ELF-1 (cell line): ENCODE data around the gene ZNRF2.
A peak's percentile ranks its signal among the peaks of the same experiment; 100 is the strongest.
"Not testable (repeated sequence)": the region's sequence is repeated elsewhere in the genome, so short reads cannot be mapped to it uniquely, and the experiment has no call there.

Experiments
- DNase-seq: peaks from one replicate; pipeline ENCODE4 v3.0.0-alpha.2; 2016; ENCODE audit warnings: low read depth, low spot score

ZNRF2 gene

DNA sequence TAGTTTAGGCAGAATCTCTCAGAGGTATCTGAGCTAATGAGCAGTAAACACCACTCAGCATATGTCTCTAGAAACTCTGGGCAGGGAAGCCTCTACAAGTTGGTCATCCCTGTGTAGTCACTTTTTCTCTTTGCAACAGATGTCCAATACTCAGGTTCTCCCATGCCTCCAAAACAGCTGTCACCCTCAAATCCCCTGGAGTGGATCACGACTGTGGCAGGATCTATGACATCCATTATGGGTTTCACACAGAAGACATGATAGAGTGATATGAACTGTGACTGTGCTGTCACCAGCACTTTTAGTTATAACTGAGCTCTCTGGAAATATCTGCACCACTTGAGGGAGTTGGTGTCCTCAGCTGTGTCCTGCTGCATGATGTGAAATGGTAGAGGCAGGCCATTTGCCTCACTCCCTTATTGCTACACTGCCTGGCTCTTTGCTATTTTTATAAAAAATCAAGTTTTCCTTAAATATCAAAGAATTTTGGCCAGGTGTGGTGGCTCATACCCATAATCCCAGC, 24.1 kb upstream of the ZNRF2 start:
- DNase-seq: no peak

GRCh38 chr7:30263090-30263710, 21.2 kb upstream of the ZNRF2 start:
- DNase-seq: no peak

GRCh38 chr7:30264052-30264451, 20.3 kb upstream of the ZNRF2 start:
- DNase-seq: no peak

DNA sequence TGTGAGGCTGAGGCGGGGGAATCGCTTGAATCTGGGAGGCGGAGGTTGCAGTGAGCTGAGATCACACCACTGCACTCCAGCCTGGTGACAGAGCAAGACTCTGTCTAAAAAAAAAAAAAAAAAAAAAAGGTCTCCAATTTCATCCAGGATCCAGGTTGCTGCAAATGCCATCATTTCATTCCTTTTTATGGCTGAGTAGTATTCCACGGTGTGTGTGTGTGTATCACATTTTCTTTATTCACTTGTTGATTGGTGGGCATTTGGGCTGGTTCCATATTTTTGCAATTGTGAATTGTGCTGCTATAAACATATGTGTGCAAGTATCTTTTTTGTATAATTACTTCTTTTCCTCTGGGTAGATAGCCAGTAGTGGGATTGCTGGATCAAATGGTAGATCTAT, 19.2 kb upstream of the ZNRF2 start:
- not testable (repeated sequence) for DNase-seq

GRCh38 chr7:30266686-30267085, 17.7 kb upstream of the ZNRF2 start:
- DNase-seq: no peak

GRCh38 chr7:30268586-30268985, 15.8 kb upstream of the ZNRF2 start:
- DNase-seq: no peak

DNA sequence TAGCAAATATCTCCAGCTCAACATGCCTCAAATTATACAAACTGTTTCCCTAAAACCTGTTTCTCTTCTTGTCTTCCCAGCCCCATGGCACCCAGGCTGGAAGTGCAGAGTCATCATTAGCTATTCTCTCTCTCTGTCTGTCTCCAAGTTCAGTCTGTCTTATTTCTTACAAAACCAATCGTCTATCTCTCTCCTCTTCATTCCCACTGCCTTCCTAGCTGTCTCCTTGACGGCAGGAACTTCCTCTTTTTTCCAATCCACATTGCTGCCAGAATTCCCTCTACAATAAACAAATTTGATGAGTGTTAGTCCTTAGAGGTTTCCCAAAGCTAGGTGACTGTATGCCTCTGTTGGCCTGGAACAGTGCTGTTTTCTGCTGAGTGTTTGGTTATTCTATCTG, 14.9 kb upstream of the ZNRF2 start:
- DNase-seq: no peak

- no peak for DNase-seq
Observed at GRCh38 chr7:30270921-30271320, 13.5 kb upstream of the ZNRF2 start.

DNA sequence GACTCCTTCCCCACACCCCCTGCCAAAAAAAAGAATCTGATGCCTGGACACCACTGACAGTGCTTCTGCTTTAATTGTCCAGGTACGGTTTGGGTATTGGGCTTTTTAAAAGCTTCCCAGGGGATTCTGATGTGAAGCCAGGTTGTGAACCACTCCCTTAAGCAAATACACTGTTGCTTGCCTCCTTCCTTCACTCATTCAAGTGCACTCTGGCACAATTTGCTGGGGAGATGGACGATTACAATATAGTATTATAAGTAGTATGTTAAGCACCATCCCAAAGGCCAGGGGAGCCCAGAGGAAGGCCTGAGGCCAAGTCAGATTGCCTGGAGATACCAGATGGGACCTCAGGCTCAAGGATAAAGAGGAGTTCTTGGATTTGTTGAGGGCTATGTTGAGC, 12.3 kb upstream of the ZNRF2 start:
- no peak for DNase-seq

DNA sequence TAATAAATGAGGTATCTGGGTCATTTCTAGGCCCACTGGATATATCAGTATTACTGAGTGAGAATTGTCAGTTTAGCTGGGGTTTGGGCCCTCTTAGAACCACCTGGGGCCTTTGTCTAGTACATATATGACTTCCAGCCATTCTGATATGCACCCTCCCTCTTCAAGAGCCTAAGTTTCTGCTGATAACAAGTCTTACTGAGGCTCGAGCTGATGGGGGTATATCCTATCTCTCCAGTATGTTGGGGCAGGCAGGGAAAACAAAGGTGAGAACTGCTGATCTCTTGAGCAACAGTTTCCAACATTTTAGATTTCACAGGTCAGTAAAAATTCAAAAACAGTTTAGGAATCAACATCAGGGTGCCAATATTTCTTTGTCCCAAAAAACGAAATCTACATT, 10.8 kb upstream of the ZNRF2 start:
- DNase-seq: no peak

DNA sequence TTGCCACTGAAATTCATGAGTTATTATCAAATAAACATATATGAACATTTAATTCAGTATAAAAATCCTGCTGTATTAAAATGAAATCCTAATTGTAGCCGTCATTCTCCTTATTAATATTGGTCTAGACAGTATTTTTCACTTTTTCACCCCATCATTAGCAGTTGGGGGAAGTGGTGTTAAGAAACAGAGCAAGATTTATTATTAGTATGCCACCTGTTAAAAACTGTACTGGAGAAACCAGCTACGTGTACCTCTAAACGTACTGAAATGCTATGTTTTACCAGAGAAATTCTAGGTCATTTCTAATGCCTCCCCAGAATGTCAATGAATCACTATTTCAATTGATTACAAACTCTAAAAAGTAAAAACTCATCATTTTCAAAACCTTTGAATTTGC, 9.8 kb upstream of the ZNRF2 start:
- DNase-seq: no peak

- peak; percentile 78 for DNase-seq
Observed at GRCh38 chr7:30276203-30276900, 8.0 kb upstream of the ZNRF2 start.

- DNase-seq: no peak
Observed at GRCh38 chr7:30278376-30278775, 6.0 kb upstream of the ZNRF2 start.

DNA sequence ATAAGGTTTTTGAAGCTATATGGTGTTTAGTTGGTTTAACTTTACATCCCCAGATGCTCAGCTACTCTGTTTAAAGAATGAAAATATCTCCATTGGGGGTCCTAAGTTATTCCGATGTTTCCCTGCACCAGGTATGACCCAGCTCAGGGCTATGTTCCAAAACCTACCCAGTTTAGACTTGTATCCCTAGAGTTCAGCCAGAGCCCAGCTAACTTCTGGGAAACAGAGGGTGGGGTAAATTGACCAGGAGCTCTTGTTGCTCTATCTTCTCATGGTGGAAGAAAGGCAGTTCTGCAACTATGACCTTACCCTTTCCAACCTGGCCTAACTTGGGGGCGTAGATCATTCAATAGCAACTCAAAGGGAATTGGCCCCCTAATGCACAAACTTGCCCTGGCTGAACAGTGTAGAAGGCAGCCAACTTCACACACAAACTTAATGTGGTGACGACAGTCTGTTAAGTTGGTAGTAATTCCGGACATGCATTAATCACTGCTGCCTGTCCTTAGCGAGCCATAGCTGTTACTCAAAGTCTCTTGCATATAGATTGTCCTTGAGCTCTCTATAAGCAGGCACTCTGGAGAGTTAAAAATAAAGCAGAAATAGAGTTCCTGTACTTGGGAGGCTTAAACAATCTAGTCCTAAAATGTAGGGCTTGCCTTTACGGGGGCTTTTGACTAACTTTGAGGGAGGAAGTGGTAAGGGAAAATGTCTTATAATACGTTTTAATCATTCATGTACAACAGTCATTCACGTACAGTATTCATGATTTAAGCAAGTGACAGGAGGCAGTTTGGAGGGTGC, 5.3 kb upstream of the ZNRF2 start:
- DNase-seq: no peak

- no peak for DNase-seq
Observed at GRCh38 chr7:30279653-30279904, 4.8 kb upstream of the ZNRF2 start.

DNA sequence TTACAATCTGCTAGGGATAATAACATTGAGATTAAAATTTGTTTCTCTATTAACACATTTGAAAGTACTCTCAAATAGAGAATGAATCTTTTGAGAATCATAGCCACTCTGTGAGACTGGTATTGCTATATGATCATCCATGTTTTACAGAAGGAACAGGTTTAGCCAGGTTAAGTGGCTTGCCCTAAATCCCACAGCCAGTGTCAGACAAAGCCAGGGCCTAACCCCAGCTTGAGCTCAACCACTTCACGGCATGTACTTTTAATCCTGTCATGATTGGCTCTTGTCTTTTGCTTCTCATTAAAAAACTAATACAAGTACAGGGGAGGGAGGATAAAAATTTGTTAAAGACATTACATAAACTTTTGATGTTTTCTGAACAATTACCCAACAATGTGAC, 3.8 kb upstream of the ZNRF2 start:
- no peak for DNase-seq

DNA sequence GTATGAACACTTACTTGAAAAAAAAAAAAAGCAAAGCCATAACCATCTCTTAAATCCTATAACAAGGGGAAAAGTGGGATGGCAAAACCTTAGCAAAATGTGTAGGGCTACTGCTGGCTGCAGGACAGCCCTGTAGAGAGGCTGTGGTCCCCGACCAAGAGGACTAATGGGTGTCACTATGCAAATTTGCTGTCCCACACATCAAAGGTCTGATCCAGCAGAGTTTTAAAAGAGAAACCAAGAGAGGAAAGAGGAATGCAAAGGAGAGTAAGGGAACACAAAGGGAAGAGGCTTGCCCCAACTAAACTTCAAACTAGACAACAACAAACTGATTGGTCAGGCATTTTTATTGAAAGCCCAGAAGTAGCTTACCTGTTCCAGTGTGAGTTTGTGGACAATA, 3.1 kb upstream of the ZNRF2 start:
- DNase-seq: peak; percentile 58

DNA sequence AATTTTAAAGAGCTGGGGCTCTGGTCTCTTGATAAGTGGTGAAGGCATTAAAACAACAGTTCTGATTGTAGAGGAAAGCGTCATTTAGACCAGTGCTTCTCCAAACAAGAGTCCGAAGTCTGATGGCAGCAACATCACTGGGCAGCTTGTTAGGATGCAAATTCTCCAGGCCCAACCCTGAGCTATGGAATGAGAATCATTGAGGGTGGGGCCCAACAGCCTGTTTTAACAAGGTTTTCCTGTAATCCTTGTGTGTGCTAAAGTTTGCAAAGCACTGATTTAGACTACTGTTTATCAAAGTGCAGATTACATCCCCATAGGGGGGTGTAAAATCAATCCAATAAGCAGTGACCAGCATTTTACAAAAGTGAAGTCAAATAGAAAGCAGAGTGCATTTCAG, 2.6 kb upstream of the ZNRF2 start:
- no peak for DNase-seq

DNA sequence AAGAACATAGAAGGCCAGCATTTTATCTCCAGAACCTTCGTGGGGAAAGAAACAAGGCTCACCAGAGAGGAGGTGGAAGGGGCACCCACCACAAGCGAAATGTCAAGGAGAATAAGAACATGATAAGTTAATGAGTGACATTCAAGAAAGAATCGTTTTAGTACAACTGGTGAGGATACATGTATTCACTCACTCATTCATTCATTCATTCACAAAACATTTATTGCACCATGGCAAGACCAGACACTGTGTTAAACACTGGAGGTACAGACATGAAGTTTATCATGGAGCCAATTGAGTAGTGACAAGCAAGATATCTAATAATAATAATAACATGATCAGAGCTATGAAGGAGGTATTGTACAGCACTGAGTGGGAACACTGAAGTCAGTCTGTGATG, 1.7 kb upstream of the ZNRF2 start:
- no peak for DNase-seq

DNA sequence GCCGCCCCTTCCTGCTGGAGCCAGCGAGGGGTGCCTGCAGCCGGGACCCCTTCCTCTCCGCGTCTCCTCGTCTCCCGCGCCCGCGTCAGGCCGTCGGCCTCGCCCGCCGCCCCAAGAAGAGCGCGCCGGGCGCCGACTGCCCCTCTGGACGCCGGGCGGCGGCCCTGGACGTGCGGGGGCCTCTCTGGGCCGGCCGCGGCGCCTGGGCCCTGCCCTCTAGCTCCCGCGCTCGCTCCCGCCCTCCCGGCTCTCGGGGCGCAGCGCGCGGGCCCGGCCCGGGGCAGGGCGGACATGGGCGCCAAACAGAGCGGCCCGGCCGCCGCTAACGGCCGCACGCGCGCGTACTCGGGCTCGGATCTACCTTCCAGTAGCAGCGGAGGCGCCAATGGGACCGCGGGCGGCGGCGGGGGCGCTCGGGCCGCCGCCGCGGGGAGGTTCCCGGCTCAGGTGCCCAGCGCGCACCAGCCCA, 704 bp downstream of the ZNRF2 start:
- DNase-seq: no peak

DNA sequence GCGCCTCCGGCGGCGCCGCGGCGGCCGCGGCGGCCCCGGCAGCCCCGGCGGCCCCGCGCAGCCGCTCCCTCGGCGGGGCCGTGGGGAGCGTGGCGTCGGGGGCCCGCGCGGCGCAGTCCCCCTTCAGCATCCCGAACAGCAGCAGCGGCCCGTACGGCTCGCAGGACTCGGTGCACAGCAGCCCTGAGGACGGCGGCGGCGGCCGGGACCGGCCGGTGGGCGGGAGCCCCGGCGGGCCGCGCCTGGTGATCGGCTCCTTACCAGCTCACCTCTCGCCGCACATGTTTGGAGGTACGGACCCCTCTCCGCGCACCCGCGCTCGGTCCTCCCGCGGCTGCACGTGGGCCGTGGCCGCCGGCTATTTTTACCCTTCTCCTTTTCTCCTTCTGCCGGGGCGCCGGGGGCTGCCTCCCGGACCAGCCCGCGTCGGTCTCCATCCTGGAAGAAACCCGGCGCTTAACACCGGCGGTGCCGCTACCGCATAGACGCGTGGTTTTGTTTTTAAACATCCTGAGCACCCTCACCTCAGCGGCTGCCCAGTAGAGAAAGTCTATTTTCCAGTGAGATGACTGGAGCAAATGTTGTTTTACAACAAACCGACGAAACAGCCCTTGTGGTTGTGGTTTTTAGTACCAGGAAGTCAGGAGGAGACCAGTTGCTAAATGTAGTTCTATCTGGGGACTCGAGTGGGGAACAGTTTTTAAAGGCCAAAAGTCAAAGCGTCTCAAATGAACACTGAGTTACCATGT, 1.3 kb downstream of the ZNRF2 start:
- DNase-seq: peak; percentile 65

- no peak for DNase-seq
Observed at GRCh38 chr7:30286749-30287148, 2.4 kb downstream of the ZNRF2 start.
